Measurements from ENCODE around the gene LIAS. TPM values are rescaled to one million over a fixed set of nuclear protein-coding genes. Genes with fewer than 3 reads are reported as not detected.

The LIAS gene
- total RNA-seq, 4 donors from 2014 or later: 8.9 to 21.4 (median 19.0) TPM

GRCh38 chr4:39441593-39441992, 17.3 kb upstream of the LIAS start:
- Histone ChIP-seq H3K27ac (no peak overlapping the region), H3K36me3 (no peaks in the 10 kb centered on the region)
- WGBS: 87% methylated on average over 2 of the region's 2 CpGs

GRCh38 chr4:39442998-39443397, 15.9 kb upstream of the LIAS start:
- DNase-seq (ENCODE audit: low spot score in 2 of 2): no peak
- H3K27me3 ChIP-seq: no peaks in the 10 kb centered on the region
- H3K4me1 ChIP-seq: peaks cover 20% of the 10 kb centered on the region
- H3K27ac ChIP-seq: no peak overlapping the region
- TF ChIP-seq CTCF (IDR thresholded peaks at IDR 0.05): no peak
- no peak for TF ChIP-seq POLR2A (IDR thresholded peaks at IDR 0.05)
- H3K4me3 ChIP-seq: no peak overlapping the region
- H3K9me3 ChIP-seq: no peaks in the 10 kb centered on the region
- no peaks in the 10 kb centered on the region for H3K36me3 ChIP-seq
- WGBS: 80% methylated on average over 4 of the region's 4 CpGs

More at GRCh38 chr4:39441593-39441992, 17.3 kb upstream of the LIAS start:
- no peak for DNase-seq (ENCODE audit: low spot score in 2 of 2)
- no peaks in the 10 kb centered on the region for H3K27me3 ChIP-seq
- TF ChIP-seq EP300 (IDR thresholded peaks at IDR 0.05) (no peak), POLR2A (IDR thresholded peaks at IDR 0.05) (no peak), CTCF (IDR thresholded peaks at IDR 0.05) (no peak), POLR2AphosphoS5 (IDR thresholded peaks at IDR 0.05) (no peak)
- peaks cover 8% of the 10 kb centered on the region for H3K4me1 ChIP-seq
- H3K9me3 ChIP-seq: no peaks in the 10 kb centered on the region
- no peak overlapping the region for H3K4me3 ChIP-seq

- no peaks in the 10 kb centered on the region for H3K9me3 ChIP-seq
- H3K36me3 ChIP-seq: peaks cover 10% of the 10 kb centered on the region
- H3K27me3 ChIP-seq: no peaks in the 10 kb centered on the region
- H3K4me1 ChIP-seq: peaks cover 20% of the 10 kb centered on the region
- no peak overlapping the region for H3K27ac ChIP-seq
- TF ChIP-seq POLR2A (IDR thresholded peaks at IDR 0.05) (no peak), EP300 (IDR thresholded peaks at IDR 0.05) (no peak), CTCF (IDR thresholded peaks at IDR 0.05) (no peak), POLR2AphosphoS5 (IDR thresholded peaks at IDR 0.05) (no peak)
- peak overlapping the region; percentile 58 for H3K4me3 ChIP-seq
- WGBS: 85% methylated on average over 15 of the region's 20 CpGs
- no peak for DNase-seq (ENCODE audit: low spot score in 2 of 2)
These were observed 12.4 kb upstream of the LIAS start for GRCh38 chr4:39446483-39446841.

GRCh38 chr4:39446842-39447573, 11.8 kb upstream of the LIAS start:
- Histone ChIP-seq H3K27ac (peak overlapping the region; percentile 77), H3K4me1 (peaks cover 20% of the 10 kb centered on the region), H3K4me3 (peak overlapping the region; percentile 58), H3K9me3 (no peaks in the 10 kb centered on the region), H3K27me3 (no peaks in the 10 kb centered on the region), H3K36me3 (peaks cover 16% of the 10 kb centered on the region)
- 9% methylated on average over 35 of the region's 61 CpGs for whole genome bisulfite sequencing
- DNase-seq (ENCODE audit: low spot score in 2 of 2): peak; percentile 75 to 86
- TF ChIP-seq POLR2AphosphoS5 (IDR thresholded peaks at IDR 0.05) (no peak), CTCF (IDR thresholded peaks at IDR 0.05) (peak in 1 of 2 donors; percentile 12), POLR2A (IDR thresholded peaks at IDR 0.05) (no peak)

- Histone ChIP-seq H3K4me1 (peaks cover 20% of the 10 kb centered on the region), H3K4me3 (no peak overlapping the region), H3K36me3 (peaks cover 52% of the 10 kb centered on the region), H3K9me3 (no peaks in the 10 kb centered on the region), H3K27ac (no peak overlapping the region), H3K27me3 (no peaks in the 10 kb centered on the region)
- TF ChIP-seq CTCF (IDR thresholded peaks at IDR 0.05) (no peak), POLR2A (IDR thresholded peaks at IDR 0.05) (no peak), EP300 (IDR thresholded peaks at IDR 0.05) (no peak), POLR2AphosphoS5 (IDR thresholded peaks at IDR 0.05) (no peak)
- WGBS: 61% methylated on average over 2 of the region's 2 CpGs
- no peak for DNase-seq (ENCODE audit: low spot score in 2 of 2)
These were observed 8.2 kb upstream of the LIAS start for GRCh38 chr4:39450618-39451017.

All from suprapubic skin (tissue), 4 donors.